Thyroid gland (tissue), 4 donors: Measurements from ENCODE around the gene USP6NL. TPM values are rescaled to one million over a fixed set of nuclear protein-coding genes. Genes with fewer than 3 reads are reported as not detected.
"Not testable (repeated sequence)": the region's sequence is repeated elsewhere in the genome, so short reads cannot be mapped to it uniquely, and the experiment has no call there.

Source experiments
- DNase-seq, 2 donors: peaks; one replicate each; pipeline ENCODE4 v3.0.0-alpha.2; 2019
- H3K27ac ChIP-seq, 3 donors: fragments of 200-600 bp; sonication (generic); 1 replicate in 2 of 3; 2 replicates in 1 of 3; pipeline ENCODE4 v1.5.1; 2016 to 2019; ENCODE audit warnings: mild to moderate bottlenecking in 1 of 3, moderate library complexity in 1 of 3
- H3K27me3 ChIP-seq: fragments of 200-600 bp; sonication (generic); one replicate; pipeline ENCODE4 v1.5.1; 2019
- H3K36me3 ChIP-seq, 2 donors: fragments of 200-600 bp; sonication (generic); one replicate each; pipeline ENCODE4 v1.5.1; 2016 to 2019
- H3K4me1 ChIP-seq, 2 donors: fragments of 200-600 bp; sonication (generic); one replicate each; pipeline ENCODE4 v1.5.1; 2017 to 2019
- H3K4me3 ChIP-seq, 3 donors: fragments of 200-600 bp; sonication (generic); replicated peaks in 1 of 3; 1 replicate in 2 of 3; 2 replicates in 1 of 3; pipeline ENCODE4 v1.5.1; 2016; ENCODE audit warnings: mild to moderate bottlenecking in 1 of 3
- H3K9me3 ChIP-seq: fragments of 200-600 bp; sonication (generic); one replicate; pipeline ENCODE4 v1.5.1; 2017
- POLR2A ChIP-seq, 2 donors: fragments of 450-650 bp; IDR thresholded peaks; one replicate each; pipeline ENCODE4 v1.6.1; 2017; ENCODE audit warnings: antibody characterized with exemption in 2 of 2, mild to moderate bottlenecking in 2 of 2, moderate library complexity in 1 of 2
- WGBS, 2 donors: methylation state at CpG; one replicate each; pipeline ENCODE4 v1.1.5; 2017; 5-methylcytosine and 5-hydroxymethylcytosine counted together
- intact Hi-C: fragments of 100-400 bp; cut with DNase I; formaldehyde crosslinking; loops from one replicate; pipeline ENCODE4 v1.15.1; 2023
- total RNA-seq, 4 donors: library from RNA; depleted of rRNA; stranded (reverse); fragments of >200 nt; gene quantifications; one replicate each; pipeline ENCODE4 v1.2.3, GENCODE V29; 2016
- TF ChIP-seq, protein P1 (sequence below), 6 experiments: fragments of 200-600 bp in 3 of 6; fragments of 450-650 bp in 3 of 6; sonication (generic) in 3 of 6; IDR thresholded peaks; one replicate each; pipeline ENCODE4 v1.5.1; 2016 to 2019; ENCODE audit warnings: antibody characterized with exemption in 6 of 6, mild to moderate bottlenecking in 2 of 6, inconsistent platforms in 1 of 6, moderate library complexity in 1 of 6

Gene USP6NL
- total RNA-seq, 4 donors from 2014 or later: 16.7 to 24.3 (median 17.8) TPM

DNA sequence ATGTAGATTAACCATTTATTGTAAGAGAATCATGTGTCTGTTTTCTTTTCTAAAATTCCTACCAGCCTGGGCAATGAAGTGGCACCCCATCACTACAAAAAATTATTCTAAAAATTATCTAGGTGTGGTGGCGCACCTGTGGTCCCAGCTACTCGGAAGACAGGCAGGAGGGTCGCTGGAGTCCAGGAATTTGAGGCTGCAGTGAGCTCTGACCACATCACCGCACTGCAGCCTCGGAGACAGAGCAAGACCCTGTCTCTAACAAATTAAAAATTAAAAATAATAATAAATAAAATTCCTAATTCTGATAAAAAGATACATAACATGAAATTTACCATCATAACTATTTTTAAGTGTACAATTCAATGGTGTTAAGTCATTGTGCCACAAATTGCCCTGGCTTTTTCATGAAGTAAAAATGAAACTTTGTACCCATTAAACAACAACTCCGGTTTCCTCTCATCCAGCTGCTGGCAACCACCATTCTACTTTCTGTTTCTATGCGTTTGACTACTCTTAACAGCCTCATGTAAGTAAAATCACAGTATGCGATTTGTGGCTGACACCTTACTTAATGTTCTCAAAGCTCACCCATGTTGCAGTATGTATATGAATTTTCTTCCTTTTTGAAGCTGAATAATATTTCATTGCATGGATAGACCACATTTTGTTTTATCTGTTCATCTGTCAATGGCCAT, 20.6 kb upstream of the USP6NL start:
- Histone ChIP-seq H3K36me3 (no peaks in the 10 kb centered on the region), H3K4me1 (no peaks in the 10 kb centered on the region), H3K9me3 (no peaks in the 10 kb centered on the region), H3K4me3 (no peak overlapping the region), H3K27ac (no peak overlapping the region), H3K27me3 (no peaks in the 10 kb centered on the region)
- intact Hi-C loops: no loop called here
- WGBS, 2 donors: 83 to 84% methylated on average over 8 of the region's 8 CpGs
- no peak for DNase-seq
- TF ChIP-seq, protein P1, sequence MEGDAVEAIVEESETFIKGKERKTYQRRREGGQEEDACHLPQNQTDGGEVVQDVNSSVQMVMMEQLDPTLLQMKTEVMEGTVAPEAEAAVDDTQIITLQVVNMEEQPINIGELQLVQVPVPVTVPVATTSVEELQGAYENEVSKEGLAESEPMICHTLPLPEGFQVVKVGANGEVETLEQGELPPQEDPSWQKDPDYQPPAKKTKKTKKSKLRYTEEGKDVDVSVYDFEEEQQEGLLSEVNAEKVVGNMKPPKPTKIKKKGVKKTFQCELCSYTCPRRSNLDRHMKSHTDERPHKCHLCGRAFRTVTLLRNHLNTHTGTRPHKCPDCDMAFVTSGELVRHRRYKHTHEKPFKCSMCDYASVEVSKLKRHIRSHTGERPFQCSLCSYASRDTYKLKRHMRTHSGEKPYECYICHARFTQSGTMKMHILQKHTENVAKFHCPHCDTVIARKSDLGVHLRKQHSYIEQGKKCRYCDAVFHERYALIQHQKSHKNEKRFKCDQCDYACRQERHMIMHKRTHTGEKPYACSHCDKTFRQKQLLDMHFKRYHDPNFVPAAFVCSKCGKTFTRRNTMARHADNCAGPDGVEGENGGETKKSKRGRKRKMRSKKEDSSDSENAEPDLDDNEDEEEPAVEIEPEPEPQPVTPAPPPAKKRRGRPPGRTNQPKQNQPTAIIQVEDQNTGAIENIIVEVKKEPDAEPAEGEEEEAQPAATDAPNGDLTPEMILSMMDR (IDR thresholded peaks at IDR 0.05): no peak
- TF ChIP-seq POLR2A (IDR thresholded peaks at IDR 0.05): no peak

GRCh38 chr10:11631291-11631690, 19.8 kb upstream of the USP6NL start:
- 90 to 92% methylated on average over 11 of the region's 11 CpGs for WGBS, 2 donors
- no peak overlapping the region for H3K27ac ChIP-seq
- TF ChIP-seq, protein P1 (IDR thresholded peaks at IDR 0.05): no peak
- no peak for TF ChIP-seq POLR2A (IDR thresholded peaks at IDR 0.05)
- no peaks in the 10 kb centered on the region for H3K36me3 ChIP-seq
- intact Hi-C loops: no loop called here
- no peaks in the 10 kb centered on the region for H3K9me3 ChIP-seq
- H3K4me3 ChIP-seq: no peak overlapping the region
- no peaks in the 10 kb centered on the region for H3K4me1 ChIP-seq
- no peaks in the 10 kb centered on the region for H3K27me3 ChIP-seq
- no peak for DNase-seq

DNA sequence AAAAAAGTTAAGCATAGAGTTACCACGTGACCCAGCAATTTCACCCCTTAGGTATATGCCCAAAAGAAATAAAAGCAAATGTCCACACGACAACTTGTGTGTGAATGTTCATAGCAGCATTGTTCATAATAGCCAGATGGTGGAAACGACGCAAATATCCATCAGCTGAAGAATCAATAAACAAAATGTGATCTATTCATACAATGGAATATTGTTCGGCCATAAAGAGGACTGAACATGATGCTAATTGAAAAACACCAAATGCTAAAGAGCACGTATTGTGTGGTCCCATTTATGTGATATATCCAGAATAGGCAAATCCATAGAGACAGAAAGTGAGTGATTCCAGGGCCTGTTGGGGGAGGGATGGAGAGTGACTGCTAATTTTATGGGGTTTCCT, 18.3 kb upstream of the USP6NL start:
- no peak overlapping the region for H3K27ac ChIP-seq
- WGBS, 2 donors: 91 to 96% methylated on average over 6 of the region's 6 CpGs

DNA sequence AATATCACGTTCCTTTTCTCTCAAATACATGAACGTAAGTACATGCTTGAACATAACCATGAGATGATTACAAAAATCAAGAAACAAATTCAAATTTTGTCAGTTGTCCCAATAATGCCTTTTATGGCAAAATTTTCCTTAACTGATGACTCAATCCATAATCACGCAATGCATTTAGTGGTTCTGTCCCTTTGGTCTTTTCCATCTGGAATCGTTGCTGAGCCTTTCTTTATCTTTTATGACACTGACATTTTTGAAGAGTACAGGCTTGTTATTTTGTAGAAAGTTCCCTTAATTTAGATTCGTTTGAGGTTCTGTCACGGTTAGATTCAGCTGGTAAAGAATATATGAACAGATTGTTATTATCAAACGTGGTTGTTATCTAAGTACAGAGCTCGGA, 16.5 kb upstream of the USP6NL start:
- H3K36me3 ChIP-seq, H3K9me3 ChIP-seq, H3K4me3 ChIP-seq, DNase-seq, H3K27ac ChIP-seq, H3K4me1 ChIP-seq, intact Hi-C loops, H3K27me3 ChIP-seq: not testable (repeated sequence)
- 90 to 91% methylated on average over 8 of the region's 8 CpGs for WGBS, 2 donors

More for the DNA sequence above, 18.3 kb upstream of the USP6NL start:
- Histone ChIP-seq H3K4me1 (no peaks in the 10 kb centered on the region), H3K36me3 (no peaks in the 10 kb centered on the region), H3K4me3 (no peak overlapping the region), H3K9me3 (no peaks in the 10 kb centered on the region), H3K27me3 (no peaks in the 10 kb centered on the region)
- intact Hi-C loops: no loop called here
- no peak for DNase-seq
- TF ChIP-seq, protein P1 (IDR thresholded peaks at IDR 0.05): no peak
- no peak for TF ChIP-seq POLR2A (IDR thresholded peaks at IDR 0.05)

DNA sequence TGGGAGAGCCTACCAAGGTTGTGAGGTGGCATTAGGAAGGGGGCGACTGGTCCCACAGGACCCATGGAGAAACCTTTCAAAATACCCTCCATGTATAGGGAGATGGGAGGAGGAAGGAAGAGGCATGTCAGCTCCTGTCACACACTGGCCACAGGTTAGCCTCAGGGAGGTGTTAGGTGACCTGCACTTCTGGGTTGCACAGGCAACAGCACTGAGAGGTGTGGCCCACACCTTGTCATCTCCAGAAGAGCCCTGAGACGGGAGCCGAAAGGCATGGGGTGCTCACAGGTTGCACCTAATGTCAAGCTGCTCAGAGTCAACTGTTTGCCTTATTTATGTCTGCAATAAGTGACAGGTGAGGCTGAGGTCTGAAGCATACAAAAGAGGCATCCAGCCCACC, 14.6 kb upstream of the USP6NL start:
- intact Hi-C loops: no loop called here

More for the DNA sequence above, 14.6 kb upstream of the USP6NL start:
- no peak overlapping the region for H3K4me3 ChIP-seq
- TF ChIP-seq POLR2A (IDR thresholded peaks at IDR 0.05): no peak
- TF ChIP-seq, protein P1 (IDR thresholded peaks at IDR 0.05): no peak
- 85 to 86% methylated on average over 3 of the region's 3 CpGs for WGBS, 2 donors
- no peaks in the 10 kb centered on the region for H3K27me3 ChIP-seq
- no peaks in the 10 kb centered on the region for H3K4me1 ChIP-seq
- H3K36me3 ChIP-seq: no peaks in the 10 kb centered on the region
- no peak for DNase-seq
- H3K27ac ChIP-seq: no peak overlapping the region
- no peaks in the 10 kb centered on the region for H3K9me3 ChIP-seq
